Neural cell (in vitro differentiated cells): Measurements from ENCODE around the gene SELENOV. TPM values are rescaled to one million over a fixed set of nuclear protein-coding genes. Genes with fewer than 3 reads are reported as not detected.

Source experiments
- H2AFZ ChIP-seq: fragments of 200-600, 300-800 bp; sonication (generic), shearing (Covaris generic); 2 replicates; pipeline ENCODE4 v1.6.0; 2014; ENCODE audit warnings: low read depth, mild to moderate bottlenecking, antibody characterized with exemption, low read length, moderate library complexity
- H3F3A ChIP-seq: fragments of 200-600 bp; shearing (Covaris generic); 2 replicates; pipeline ENCODE4 v1.6.1; 2016; ENCODE audit warnings: mild to moderate bottlenecking, moderate library complexity, mixed read lengths, antibody characterized with exemption, low read length; ENCODE audit not compliant: insufficient read depth, poor library complexity, severe bottlenecking
- H3K27ac ChIP-seq: fragments of 200-600, 300-800 bp; sonication (generic), shearing (Covaris generic); 2 replicates; pipeline ENCODE4 v1.5.1; 2014; ENCODE audit warnings: mild to moderate bottlenecking, low read length, moderate library complexity
- H3K27me3 ChIP-seq: fragments of 300-800, 200-600 bp; sonication (generic), shearing (Covaris generic); 2 replicates; pipeline ENCODE4 v1.6.0; 2014; ENCODE audit warnings: mild to moderate bottlenecking, low read depth, low read length, moderate library complexity; ENCODE audit not compliant: insufficient read depth
- H3K36me3 ChIP-seq: fragments of 300-800, 200-600 bp; sonication (generic), shearing (Covaris generic); 2 replicates; pipeline ENCODE4 v1.5.1; 2014; ENCODE audit warnings: mild to moderate bottlenecking, antibody characterized with exemption, low read length, moderate library complexity; ENCODE audit not compliant: insufficient read depth
- H3K4me2 ChIP-seq: fragments of 300-800, 200-600 bp; sonication (generic), shearing (Covaris generic); 2 replicates; pipeline ENCODE4 v1.6.0; 2014; ENCODE audit warnings: mild to moderate bottlenecking, low read length
- H3K4me3 ChIP-seq: fragments of 300-800, 200-600 bp; sonication (generic), shearing (Covaris generic); 2 replicates; pipeline ENCODE4 v1.5.1; 2014; ENCODE audit warnings: mild to moderate bottlenecking, low read length, moderate library complexity
- H3K79me2 ChIP-seq: fragments of 200-600 bp; shearing (Covaris generic); replicated peaks from 2 replicates; pipeline ENCODE4 v1.6.0; 2014; ENCODE audit warnings: mild to moderate bottlenecking, low read length, moderate library complexity; ENCODE audit not compliant: insufficient read depth
- H3K9ac ChIP-seq: fragments of 300-800, 200-600 bp; sonication (generic), shearing (Covaris generic); 2 replicates; pipeline ENCODE4 v1.6.1; 2016; ENCODE audit warnings: mild to moderate bottlenecking, low read length, mixed read lengths
- H3K9me2 ChIP-seq: fragments of 200-600 bp; shearing (Covaris generic); 2 replicates; pipeline ENCODE4 v1.6.1; 2016; ENCODE audit warnings: mild to moderate bottlenecking, low read length, mixed read lengths; ENCODE audit not compliant: insufficient read depth
- H3K9me3 ChIP-seq: fragments of 200-600, 300-800 bp; sonication (generic), shearing (Covaris generic); 2 replicates; pipeline ENCODE4 v1.6.1; 2016; ENCODE audit warnings: mild to moderate bottlenecking, mixed run types, low read length, moderate library complexity, mixed read lengths
- H4K20me1 ChIP-seq: fragments of 200-600 bp; shearing (Covaris generic); 2 replicates; pipeline ENCODE4 v1.6.1; 2016; ENCODE audit warnings: mild to moderate bottlenecking, mixed run types; ENCODE audit not compliant: insufficient read depth
- EP300 ChIP-seq: fragments of 450-650 bp; conservative IDR thresholded peaks from 2 replicates; pipeline ENCODE4 v1.6.1; 2014; ENCODE audit warnings: antibody characterized with exemption, mild to moderate bottlenecking, moderate library complexity; ENCODE audit not compliant: poor library complexity, severe bottlenecking
- EZH2 ChIP-seq: fragments of 200-600, 300-800 bp; shearing (Covaris generic), sonication (generic); IDR thresholded peaks from 2 replicates; pipeline ENCODE4 v1.6.1; 2014; ENCODE audit warnings: antibody characterized with exemption, low read length, borderline replicate concordance, mild to moderate bottlenecking; ENCODE audit not compliant: insufficient read depth, poor library complexity, severe bottlenecking
- MXI1 ChIP-seq: fragments of 450-650 bp; conservative IDR thresholded peaks from 2 replicates; pipeline ENCODE4 v1.6.1; 2014; ENCODE audit warnings: antibody characterized with exemption, mild to moderate bottlenecking; ENCODE audit not compliant: poor library complexity, severe bottlenecking
- POLR2AphosphoS5 ChIP-seq: IDR thresholded peaks from 2 replicates; pipeline ENCODE4 v1.6.1; 2012
- RAD21 ChIP-seq: fragments of 450-650 bp; conservative IDR thresholded peaks from 2 replicates; pipeline ENCODE4 v1.6.1; 2014; ENCODE audit warnings: antibody characterized with exemption, mild to moderate bottlenecking, moderate library complexity
- SMC3 ChIP-seq: fragments of 450-650 bp; conservative IDR thresholded peaks from 2 replicates; pipeline ENCODE4 v1.6.1; 2014; ENCODE audit warnings: antibody characterized with exemption, mild to moderate bottlenecking, moderate library complexity; ENCODE audit not compliant: poor library complexity
- TAF1 ChIP-seq: IDR thresholded peaks from 2 replicates; pipeline ENCODE4 v1.6.1; 2012; ENCODE audit warnings: low read depth
- polyA plus RNA-seq: library from polyadenylated mRNA; depleted of rRNA; stranded (reverse); fragments of >200 nt; gene quantifications from 2 replicates; pipeline ENCODE4 v1.2.3, GENCODE V29; 2014
- TF ChIP-seq, protein P1 (sequence below): fragments of 450-650 bp; IDR thresholded peaks from 2 replicates; pipeline ENCODE4 v1.5.1; 2014; ENCODE audit warnings: antibody characterized with exemption, mild to moderate bottlenecking, moderate library complexity; ENCODE audit not compliant: poor library complexity, severe bottlenecking
- TF ChIP-seq, protein P2 (sequence below): IDR thresholded peaks from 2 replicates; pipeline ENCODE4 v1.6.1; 2012; ENCODE audit warnings: borderline replicate concordance

The SELENOV gene
- polyA plus RNA-seq, 1 donor from 2014 or later, result 1.3 TPM

GRCh38 chr19:39489756-39490155 lies 25.2 kb upstream of the SELENOV start:
- H4K20me1 ChIP-seq, result no peaks in the 10 kb centered on the region
- no peak overlapping the region for H3K4me2 ChIP-seq
- no peak overlapping the region for H3K9ac ChIP-seq
- TF ChIP-seq POLR2AphosphoS5 (no peak), TAF1 (no peak), MXI1 (no peak), EP300 (no peak), RAD21 (no peak), EZH2 (no peak), SMC3 (no peak)
- TF ChIP-seq, protein P1, sequence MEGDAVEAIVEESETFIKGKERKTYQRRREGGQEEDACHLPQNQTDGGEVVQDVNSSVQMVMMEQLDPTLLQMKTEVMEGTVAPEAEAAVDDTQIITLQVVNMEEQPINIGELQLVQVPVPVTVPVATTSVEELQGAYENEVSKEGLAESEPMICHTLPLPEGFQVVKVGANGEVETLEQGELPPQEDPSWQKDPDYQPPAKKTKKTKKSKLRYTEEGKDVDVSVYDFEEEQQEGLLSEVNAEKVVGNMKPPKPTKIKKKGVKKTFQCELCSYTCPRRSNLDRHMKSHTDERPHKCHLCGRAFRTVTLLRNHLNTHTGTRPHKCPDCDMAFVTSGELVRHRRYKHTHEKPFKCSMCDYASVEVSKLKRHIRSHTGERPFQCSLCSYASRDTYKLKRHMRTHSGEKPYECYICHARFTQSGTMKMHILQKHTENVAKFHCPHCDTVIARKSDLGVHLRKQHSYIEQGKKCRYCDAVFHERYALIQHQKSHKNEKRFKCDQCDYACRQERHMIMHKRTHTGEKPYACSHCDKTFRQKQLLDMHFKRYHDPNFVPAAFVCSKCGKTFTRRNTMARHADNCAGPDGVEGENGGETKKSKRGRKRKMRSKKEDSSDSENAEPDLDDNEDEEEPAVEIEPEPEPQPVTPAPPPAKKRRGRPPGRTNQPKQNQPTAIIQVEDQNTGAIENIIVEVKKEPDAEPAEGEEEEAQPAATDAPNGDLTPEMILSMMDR, result no peak
- TF ChIP-seq, protein P2, sequence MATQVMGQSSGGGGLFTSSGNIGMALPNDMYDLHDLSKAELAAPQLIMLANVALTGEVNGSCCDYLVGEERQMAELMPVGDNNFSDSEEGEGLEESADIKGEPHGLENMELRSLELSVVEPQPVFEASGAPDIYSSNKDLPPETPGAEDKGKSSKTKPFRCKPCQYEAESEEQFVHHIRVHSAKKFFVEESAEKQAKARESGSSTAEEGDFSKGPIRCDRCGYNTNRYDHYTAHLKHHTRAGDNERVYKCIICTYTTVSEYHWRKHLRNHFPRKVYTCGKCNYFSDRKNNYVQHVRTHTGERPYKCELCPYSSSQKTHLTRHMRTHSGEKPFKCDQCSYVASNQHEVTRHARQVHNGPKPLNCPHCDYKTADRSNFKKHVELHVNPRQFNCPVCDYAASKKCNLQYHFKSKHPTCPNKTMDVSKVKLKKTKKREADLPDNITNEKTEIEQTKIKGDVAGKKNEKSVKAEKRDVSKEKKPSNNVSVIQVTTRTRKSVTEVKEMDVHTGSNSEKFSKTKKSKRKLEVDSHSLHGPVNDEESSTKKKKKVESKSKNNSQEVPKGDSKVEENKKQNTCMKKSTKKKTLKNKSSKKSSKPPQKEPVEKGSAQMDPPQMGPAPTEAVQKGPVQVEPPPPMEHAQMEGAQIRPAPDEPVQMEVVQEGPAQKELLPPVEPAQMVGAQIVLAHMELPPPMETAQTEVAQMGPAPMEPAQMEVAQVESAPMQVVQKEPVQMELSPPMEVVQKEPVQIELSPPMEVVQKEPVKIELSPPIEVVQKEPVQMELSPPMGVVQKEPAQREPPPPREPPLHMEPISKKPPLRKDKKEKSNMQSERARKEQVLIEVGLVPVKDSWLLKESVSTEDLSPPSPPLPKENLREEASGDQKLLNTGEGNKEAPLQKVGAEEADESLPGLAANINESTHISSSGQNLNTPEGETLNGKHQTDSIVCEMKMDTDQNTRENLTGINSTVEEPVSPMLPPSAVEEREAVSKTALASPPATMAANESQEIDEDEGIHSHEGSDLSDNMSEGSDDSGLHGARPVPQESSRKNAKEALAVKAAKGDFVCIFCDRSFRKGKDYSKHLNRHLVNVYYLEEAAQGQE, result no peak
- no peaks in the 10 kb centered on the region for H3K79me2 ChIP-seq
- H3K9me2 ChIP-seq, result no peaks in the 10 kb centered on the region
- no peak overlapping the region for H2AFZ ChIP-seq
- no peaks in the 10 kb centered on the region for H3K9me3 ChIP-seq
- no peak overlapping the region for H3K4me3 ChIP-seq
- H3K27ac ChIP-seq, result no peak overlapping the region
- no peaks in the 10 kb centered on the region for H3F3A ChIP-seq
- no peaks in the 10 kb centered on the region for H3K27me3 ChIP-seq
- no peaks in the 10 kb centered on the region for H3K36me3 ChIP-seq

DNA sequence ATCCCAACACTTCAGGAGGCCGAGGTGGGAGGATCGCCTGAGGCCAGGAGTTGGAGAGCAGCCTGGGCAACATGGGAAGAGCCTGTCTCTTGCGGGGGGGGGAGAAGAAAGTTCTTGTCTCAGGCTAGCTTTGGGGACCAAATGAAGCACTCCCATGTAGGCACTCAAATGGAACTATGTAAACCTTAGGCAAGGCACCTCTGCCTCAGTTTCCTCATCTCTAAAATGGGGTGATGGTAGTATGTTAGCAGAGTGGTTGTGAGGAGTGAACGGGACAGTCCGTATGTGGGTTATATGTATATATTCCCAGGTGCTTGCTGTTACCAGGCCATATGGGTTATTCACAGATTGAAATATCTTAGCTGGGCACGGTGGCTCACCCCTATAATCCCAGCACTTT lies 22.7 kb upstream of the SELENOV start:
- H2AFZ ChIP-seq, result no peak overlapping the region
- H3K4me3 ChIP-seq, result no peak overlapping the region
- H3K9me3 ChIP-seq, result no peaks in the 10 kb centered on the region
- H4K20me1 ChIP-seq, result no peaks in the 10 kb centered on the region
- no peaks in the 10 kb centered on the region for H3K9me2 ChIP-seq
- no peaks in the 10 kb centered on the region for H3K79me2 ChIP-seq
- no peak overlapping the region for H3K27ac ChIP-seq
- TF ChIP-seq EP300 (no peak), MXI1 (no peak), EZH2 (no peak), SMC3 (no peak), RAD21 (no peak), TAF1 (no peak), POLR2AphosphoS5 (no peak)
- TF ChIP-seq, protein P1, result no peak
- TF ChIP-seq, protein P2, result no peak
- no peak overlapping the region for H3K4me2 ChIP-seq
- H3F3A ChIP-seq, result no peaks in the 10 kb centered on the region
- no peaks in the 10 kb centered on the region for H3K36me3 ChIP-seq
- no peak overlapping the region for H3K9ac ChIP-seq
- H3K27me3 ChIP-seq, result no peaks in the 10 kb centered on the region
